DOHH2 (cell line): ENCODE data around the gene OTUD5.
A peak's percentile ranks its signal among the peaks of the same experiment; 100 is the strongest.

Experiments used
- H3F3A ChIP-seq: fragments of 200-600 bp; sonication (generic), shearing (Covaris generic); 2 replicates; pipeline ENCODE4 v1.6.0; 2016; ENCODE audit warnings: antibody characterized with exemption, mild to moderate bottlenecking; ENCODE audit not compliant: control insufficient read depth, insufficient read depth
- H3K27ac ChIP-seq: fragments of 200-600 bp; sonication (generic); 2 replicates; pipeline ENCODE4 v1.5.1; 2014; ENCODE audit warnings: low read depth, mild to moderate bottlenecking, low read length, moderate library complexity
- H3K27me3 ChIP-seq: fragments of 200-600 bp; sonication (generic); 2 replicates; pipeline ENCODE4 v1.6.1; 2014; ENCODE audit warnings: mild to moderate bottlenecking, low read length, mixed read lengths; ENCODE audit not compliant: control insufficient read depth
- H3K36me3 ChIP-seq: fragments of 200-600 bp; sonication (generic); 2 replicates; pipeline ENCODE4 v1.6.1; 2014; ENCODE audit warnings: mild to moderate bottlenecking, low read length, moderate library complexity, mixed read lengths; ENCODE audit not compliant: control insufficient read depth
- H3K4me1 ChIP-seq: fragments of 200-600 bp; sonication (generic); 2 replicates; pipeline ENCODE4 v1.6.1; 2014; ENCODE audit warnings: mild to moderate bottlenecking, low read length, mixed read lengths; ENCODE audit not compliant: control insufficient read depth
- H3K4me2 ChIP-seq: fragments of 200-600 bp; sonication (generic); 2 replicates; pipeline ENCODE4 v1.6.0; 2014; ENCODE audit warnings: mild to moderate bottlenecking, low read length, moderate library complexity
- H3K4me3 ChIP-seq: fragments of 200-600 bp; sonication (generic); 2 replicates; pipeline ENCODE4 v1.5.1; 2014; ENCODE audit warnings: mild to moderate bottlenecking, low read length, mixed read lengths
- H3K79me2 ChIP-seq: fragments of 200-600 bp; sonication (generic); 2 replicates; pipeline ENCODE4 v1.6.1; 2014; ENCODE audit warnings: mild to moderate bottlenecking, low read length, mixed read lengths; ENCODE audit not compliant: control insufficient read depth
- H3K9me2 ChIP-seq: fragments of 200-600 bp; sonication (generic); replicated peaks from 2 replicates; pipeline ENCODE4 v1.6.1; 2014; ENCODE audit warnings: mild to moderate bottlenecking, low read length, mixed read lengths; ENCODE audit not compliant: control insufficient read depth
- H3K9me3 ChIP-seq: fragments of 200-600 bp; sonication (generic); 2 replicates; pipeline ENCODE4 v1.6.1; 2014; ENCODE audit warnings: antibody characterized with exemption, low read length, mixed read lengths; ENCODE audit not compliant: control insufficient read depth, insufficient read depth
- H4K20me1 ChIP-seq: fragments of 200-600 bp; sonication (generic); 2 replicates; pipeline ENCODE4 v1.6.0; 2014; ENCODE audit warnings: low read depth, mild to moderate bottlenecking, antibody characterized with exemption, low read length, moderate library complexity; ENCODE audit not compliant: control insufficient read depth, insufficient read depth
- EZH2phosphoT487 ChIP-seq: fragments of 200-600 bp; sonication (generic); IDR thresholded peaks from 2 replicates; pipeline ENCODE4 v1.6.1; 2017; ENCODE audit warnings: borderline replicate concordance, mild to moderate bottlenecking, antibody characterized with exemption, low read length, moderate library complexity, mixed read lengths
- TF ChIP-seq, protein P1 (sequence below): fragments of 200-600 bp; sonication (generic); IDR thresholded peaks from one replicate; pipeline ENCODE4 v1.5.1; 2014; ENCODE audit warnings: antibody characterized with exemption, mild to moderate bottlenecking, low read depth, low read length; ENCODE audit not compliant: poor library complexity, severe bottlenecking

OTUD5 gene

DNA sequence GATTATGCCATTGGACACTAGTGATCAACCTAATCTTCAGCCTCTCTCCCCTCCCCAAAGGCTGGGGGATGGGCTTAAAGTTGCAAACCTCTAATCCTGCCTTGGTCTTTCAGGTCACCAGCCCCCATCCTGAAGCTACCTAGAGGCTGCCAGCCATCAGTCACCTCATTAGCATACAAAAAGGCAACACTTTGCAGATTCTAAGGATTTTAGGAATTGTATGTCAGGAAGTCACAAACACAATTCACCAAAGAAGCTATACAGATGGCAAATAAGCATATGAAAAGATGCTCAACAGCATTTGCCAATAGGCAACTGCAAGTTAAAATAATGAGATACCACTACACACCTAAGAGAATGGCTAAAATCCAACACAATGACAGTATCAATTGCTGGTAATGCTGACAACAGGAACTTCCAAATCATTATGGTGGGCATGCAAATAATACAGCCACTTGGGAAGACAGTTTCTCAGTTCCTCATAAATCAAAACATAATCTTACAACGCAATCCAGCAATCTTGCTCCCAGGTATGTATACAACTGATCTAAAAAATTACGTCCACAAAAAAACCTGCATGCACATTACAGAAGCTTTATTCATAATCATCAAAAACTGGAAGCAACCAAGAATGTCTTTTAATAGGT lies 29.5 kb downstream of the OTUD5 start:
- Histone ChIP-seq H3F3A (no peaks in the 10 kb centered on the region), H4K20me1 (no peaks in the 10 kb centered on the region), H3K36me3 (peaks cover 28% of the 10 kb centered on the region), H3K27me3 (no peaks in the 10 kb centered on the region), H3K79me2 (peaks cover 9% of the 10 kb centered on the region; the same call in 1 of the 2 replicates), H3K4me2 (peak overlapping the region; percentile 39), H3K4me1 (peaks cover 15% of the 10 kb centered on the region), H3K4me3 (no peak overlapping the region), H3K27ac (no peak overlapping the region), H3K9me3 (no peaks in the 10 kb centered on the region), H3K9me2 (no peaks in the 10 kb centered on the region)
- TF ChIP-seq, protein P1, sequence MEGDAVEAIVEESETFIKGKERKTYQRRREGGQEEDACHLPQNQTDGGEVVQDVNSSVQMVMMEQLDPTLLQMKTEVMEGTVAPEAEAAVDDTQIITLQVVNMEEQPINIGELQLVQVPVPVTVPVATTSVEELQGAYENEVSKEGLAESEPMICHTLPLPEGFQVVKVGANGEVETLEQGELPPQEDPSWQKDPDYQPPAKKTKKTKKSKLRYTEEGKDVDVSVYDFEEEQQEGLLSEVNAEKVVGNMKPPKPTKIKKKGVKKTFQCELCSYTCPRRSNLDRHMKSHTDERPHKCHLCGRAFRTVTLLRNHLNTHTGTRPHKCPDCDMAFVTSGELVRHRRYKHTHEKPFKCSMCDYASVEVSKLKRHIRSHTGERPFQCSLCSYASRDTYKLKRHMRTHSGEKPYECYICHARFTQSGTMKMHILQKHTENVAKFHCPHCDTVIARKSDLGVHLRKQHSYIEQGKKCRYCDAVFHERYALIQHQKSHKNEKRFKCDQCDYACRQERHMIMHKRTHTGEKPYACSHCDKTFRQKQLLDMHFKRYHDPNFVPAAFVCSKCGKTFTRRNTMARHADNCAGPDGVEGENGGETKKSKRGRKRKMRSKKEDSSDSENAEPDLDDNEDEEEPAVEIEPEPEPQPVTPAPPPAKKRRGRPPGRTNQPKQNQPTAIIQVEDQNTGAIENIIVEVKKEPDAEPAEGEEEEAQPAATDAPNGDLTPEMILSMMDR, result no peak
- no peak for TF ChIP-seq EZH2phosphoT487

GRCh38 chrX:48927123-48927522 lies 30.3 kb downstream of the OTUD5 start:
- Histone ChIP-seq H3K4me3 (no peak overlapping the region), H3F3A (no peaks in the 10 kb centered on the region), H4K20me1 (no peaks in the 10 kb centered on the region), H3K27me3 (no peaks in the 10 kb centered on the region), H3K27ac (no peak overlapping the region), H3K9me2 (no peaks in the 10 kb centered on the region), H3K36me3 (peaks cover 26% of the 10 kb centered on the region), H3K9me3 (no peaks in the 10 kb centered on the region), H3K4me2 (no peak overlapping the region), H3K4me1 (peaks cover 15% of the 10 kb centered on the region), H3K79me2 (peaks cover 9% of the 10 kb centered on the region; the same call in 1 of the 2 replicates)
- TF ChIP-seq EZH2phosphoT487, result no peak
- TF ChIP-seq, protein P1, result no peak

- H3K36me3 ChIP-seq, result peaks cover 26% of the 10 kb centered on the region
- no peak overlapping the region for H3K4me2 ChIP-seq
- peaks cover 32% of the 10 kb centered on the region for H3K4me1 ChIP-seq
- H4K20me1 ChIP-seq, result no peaks in the 10 kb centered on the region
- H3K9me3 ChIP-seq, result no peaks in the 10 kb centered on the region
- no peaks in the 10 kb centered on the region for H3K9me2 ChIP-seq
- no peak overlapping the region for H3K4me3 ChIP-seq
- peaks cover 9% of the 10 kb centered on the region; the same call in 1 of the 2 replicates for H3K79me2 ChIP-seq
- no peaks in the 10 kb centered on the region for H3K27me3 ChIP-seq
- no peak overlapping the region for H3K27ac ChIP-seq
- H3F3A ChIP-seq, result peaks cover 10% of the 10 kb centered on the region
- no peak for TF ChIP-seq EZH2phosphoT487
Measured at GRCh38 chrX:48924270-48924669, 33.1 kb downstream of the OTUD5 start.

DNA sequence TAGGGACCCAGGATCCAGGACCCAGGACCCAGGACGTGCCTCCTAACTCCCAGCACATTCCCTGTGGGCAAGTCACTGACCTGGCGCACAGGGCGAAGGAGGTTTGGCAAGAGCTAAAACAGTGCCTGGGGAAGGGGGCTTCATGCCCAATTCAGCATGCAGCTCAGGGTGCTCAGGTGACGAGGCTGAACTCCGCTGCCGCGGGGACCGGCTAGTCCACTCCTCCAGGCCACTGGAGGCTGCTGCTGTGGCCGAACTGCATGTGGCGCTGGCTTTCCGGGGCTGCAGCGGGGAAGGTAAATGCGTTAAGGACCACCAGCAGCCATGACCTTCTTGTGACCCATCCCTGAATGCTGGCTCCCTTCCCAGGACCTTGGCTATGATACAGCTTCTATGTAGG lies 33.6 kb downstream of the OTUD5 start:
- H4K20me1 ChIP-seq, result no peaks in the 10 kb centered on the region
- TF ChIP-seq, protein P1, result no peak
- H3K27ac ChIP-seq, result no peak overlapping the region
- H3K79me2 ChIP-seq, result peaks cover 9% of the 10 kb centered on the region
- H3K27me3 ChIP-seq, result no peaks in the 10 kb centered on the region
- H3K4me3 ChIP-seq, result no peak overlapping the region
- peaks cover 28% of the 10 kb centered on the region for H3K36me3 ChIP-seq
- no peaks in the 10 kb centered on the region for H3K9me3 ChIP-seq
- peaks cover 33% of the 10 kb centered on the region for H3K4me1 ChIP-seq
- H3K4me2 ChIP-seq, result no peak overlapping the region
- peaks cover 10% of the 10 kb centered on the region for H3F3A ChIP-seq
- no peaks in the 10 kb centered on the region for H3K9me2 ChIP-seq
